Brain pericyte (primary cell): Measurements from ENCODE around the gene GSK3A.

Experiments used
- DNase-seq: peaks from one replicate; pipeline ENCODE4 v3.0.0-alpha.2; 2012; ENCODE audit warnings: low read depth, low spot score

The GSK3A gene

DNA sequence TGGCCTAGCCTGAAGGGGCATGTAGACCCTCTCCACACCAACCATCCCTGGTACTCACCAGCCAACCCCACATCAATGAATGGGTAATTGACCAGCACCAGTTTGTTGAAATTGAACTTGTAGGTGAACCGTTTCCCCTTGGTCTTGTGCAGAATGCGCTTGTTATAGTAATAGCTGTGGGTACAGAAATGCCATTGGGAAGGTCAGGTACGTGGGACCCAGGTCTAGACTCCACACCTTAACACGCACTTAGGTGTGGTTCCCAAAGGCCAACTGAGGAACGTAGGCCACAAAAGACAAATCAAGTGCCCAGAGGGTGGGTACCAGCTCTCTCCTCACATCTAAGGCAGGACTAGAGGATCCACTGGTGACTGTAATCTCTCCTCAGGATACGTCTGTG is 7.4 kb upstream of the GSK3A start:
- no peak for DNase-seq

DNA sequence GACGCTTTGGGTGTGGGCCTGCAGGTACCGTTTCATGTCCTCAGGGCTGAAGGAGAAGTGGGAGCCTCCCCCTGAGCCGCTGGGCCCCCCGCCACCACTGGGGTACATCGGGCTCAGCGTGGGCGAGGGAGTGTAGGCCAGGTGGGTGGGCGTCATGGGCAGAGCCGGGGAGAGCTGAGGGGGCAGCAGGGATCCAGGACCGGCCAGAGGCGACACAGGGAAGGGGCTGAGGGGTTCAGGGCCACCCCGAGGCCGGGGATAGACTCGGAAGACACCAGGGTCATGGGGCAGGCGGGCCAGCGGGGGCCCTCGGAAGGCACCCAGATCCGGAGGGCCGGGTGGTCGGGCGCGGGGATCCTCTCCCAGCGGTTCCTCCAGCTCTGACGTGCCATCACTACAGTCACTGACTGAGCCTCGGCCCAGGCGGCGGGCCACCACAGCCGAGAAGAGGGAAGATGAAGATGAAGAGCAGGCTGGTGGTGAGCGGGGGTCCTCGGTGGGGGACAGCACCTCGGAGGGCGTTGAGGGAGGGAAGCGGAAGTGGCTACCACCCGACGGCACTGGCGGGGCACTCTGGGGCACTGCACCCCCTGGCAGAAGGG is 6.8 kb upstream of the GSK3A start:
- no peak for DNase-seq

DNA sequence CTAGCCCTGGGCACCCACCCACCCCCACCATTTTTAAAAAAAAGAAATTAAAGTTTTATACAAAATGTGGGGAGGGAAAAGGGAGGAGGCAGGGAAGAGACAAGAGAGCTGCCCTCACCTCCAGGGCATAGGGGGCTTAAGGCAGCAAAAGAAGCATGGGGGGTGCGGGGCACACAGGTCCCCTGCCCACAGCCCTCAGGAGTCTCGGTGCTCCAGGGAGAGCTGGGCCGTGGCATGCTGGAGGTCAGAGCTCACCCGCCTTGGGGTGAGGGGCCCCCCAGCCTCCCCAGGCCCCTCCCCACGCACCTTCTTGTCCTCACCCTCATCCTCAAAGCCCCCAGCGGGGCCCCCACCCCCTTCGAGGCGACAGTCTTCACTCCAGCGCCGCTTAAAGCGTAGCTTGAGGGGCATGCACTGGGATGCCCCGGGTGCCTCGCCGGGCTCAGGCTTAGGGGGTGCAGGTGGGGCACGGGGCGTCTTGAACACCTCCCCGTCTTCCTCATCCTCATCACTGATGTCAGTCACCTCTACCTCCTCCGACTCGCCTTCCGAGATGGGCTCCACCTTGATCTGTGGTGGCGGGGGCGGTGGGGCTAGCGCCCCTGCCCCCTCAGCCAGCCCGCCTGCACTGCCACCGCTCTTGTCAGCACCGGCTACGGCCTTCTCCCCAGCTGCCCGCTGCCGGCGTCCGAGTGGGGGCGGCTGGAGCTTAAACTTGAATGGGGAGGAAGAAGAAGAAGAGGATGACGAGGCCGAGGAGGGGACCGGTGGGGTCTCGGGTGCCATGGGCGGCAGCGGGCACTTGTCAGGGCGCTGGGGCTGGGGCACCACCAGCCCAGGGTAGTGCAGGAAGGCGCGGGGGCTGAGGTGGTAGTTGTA is 6.1 kb upstream of the GSK3A start:
- DNase-seq = no peak

DNA sequence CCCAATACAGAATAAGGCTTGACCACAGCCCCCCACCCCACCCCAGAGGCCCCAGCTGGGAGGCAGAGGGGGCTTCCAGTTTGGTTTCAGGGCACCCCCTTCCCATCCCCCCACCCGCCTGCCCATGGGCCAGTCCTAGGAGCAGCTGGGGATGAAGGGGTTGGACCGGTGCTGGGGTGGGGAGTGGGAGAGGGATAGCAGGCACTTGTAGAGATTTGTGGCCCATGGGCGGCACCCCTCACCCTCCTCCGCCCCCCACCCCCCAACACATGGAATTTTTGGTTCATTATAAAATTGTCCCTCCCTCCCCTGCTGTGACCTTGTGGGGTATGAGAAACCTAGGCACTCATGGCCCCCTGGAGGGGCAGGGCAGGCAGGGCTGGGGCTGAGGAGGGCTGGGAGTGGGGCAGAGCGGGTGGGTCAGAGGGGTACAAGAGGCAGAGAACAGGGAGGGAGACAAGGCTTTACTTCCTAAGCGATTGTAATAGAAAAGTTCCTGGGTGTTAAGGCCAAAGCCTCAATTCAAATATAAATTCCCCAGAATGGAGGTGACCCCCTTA is 5.3 kb upstream of the GSK3A start:
- DNase-seq = no peak

DNA sequence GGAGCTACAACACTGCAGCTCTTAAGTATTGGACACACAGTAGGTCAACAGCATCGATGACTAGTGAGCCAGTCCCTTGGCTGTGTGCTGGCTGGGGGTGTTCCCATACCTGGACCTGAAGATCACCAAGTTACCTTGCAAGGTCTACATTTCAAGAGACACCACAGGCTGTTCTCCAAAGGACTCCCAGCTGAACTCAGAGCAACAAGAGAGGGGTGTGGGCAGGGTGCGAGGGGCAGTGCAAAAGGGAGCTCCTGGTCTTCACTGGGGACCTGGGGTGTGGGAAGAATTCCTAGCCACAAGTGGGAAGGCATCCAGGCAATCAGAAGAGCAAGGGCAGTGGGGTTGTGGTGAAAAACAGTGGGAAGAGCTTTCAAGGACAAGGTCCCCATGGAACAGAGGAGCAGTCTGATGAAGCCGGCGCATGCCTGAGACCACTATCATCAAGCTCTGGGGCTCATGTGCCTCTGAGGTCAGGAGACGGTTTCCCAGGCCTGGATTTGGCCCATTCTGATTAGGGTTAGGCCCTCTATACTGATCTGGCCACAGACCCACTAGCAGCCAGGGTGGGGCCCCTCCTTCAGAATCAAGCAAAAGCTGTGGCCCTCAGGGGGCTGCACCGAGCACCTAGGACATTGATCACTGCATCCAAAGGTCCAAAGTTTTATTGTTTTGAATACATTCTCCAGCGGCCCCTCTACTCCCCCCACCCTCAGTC is 4.7 kb upstream of the GSK3A start:
- no peak for DNase-seq

DNA sequence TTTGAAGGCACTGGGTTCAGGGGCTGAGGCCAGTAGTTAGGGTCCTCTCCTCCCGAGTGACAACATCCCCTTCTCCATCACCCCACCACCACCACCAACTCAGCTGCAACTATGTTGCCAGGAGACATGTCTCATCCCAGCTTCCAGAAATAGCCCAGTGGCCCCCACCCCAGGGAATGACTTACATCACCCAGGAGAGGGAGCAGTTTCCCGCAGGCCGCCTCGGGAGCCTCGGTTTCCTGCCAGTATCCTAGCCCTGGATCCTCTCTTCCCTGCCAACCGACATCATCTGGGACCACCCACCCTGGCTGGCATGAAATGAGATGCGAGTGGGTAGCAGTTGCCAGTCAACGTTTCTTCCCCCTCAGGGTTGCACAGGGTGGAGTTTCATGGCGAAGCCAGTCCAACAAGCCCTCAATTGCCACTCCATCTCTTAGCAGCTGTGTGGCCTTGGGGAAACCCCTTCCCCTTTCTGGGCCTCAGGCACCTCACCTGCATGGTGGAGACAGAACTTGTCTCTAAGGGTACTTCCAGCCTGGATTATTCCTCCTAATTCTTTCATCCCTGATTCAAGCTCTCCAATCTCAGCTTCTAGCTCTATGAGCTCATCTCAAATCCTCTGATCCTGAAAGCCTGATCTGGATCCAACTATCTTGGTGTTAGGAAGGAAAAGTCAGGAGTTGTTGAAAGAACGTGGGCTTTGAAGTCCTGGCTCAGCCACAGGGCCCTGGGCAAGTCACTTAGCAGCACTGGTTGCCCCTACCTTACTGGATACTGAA is 3.9 kb upstream of the GSK3A start:
- no peak for DNase-seq

DNA sequence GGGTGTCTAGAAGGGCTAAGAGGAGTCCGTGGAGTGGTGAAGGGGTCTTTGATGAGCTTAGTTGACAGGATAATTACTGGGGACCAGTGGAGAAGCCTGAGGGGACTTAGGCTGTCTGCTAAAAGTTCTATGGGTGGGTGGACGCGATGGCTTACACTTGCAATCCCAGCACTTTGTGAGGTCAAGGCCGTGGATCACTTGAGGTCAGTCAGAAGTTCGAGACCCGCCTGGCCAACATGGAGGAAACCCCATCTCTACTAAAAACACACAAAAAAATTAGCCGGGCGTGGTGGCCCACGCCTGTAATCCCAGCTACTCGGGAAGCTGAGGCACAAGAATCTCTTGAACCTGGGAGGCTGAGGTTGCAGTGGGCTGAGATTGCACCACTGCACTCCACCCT is 2.8 kb upstream of the GSK3A start:
- no peak for DNase-seq

DNA sequence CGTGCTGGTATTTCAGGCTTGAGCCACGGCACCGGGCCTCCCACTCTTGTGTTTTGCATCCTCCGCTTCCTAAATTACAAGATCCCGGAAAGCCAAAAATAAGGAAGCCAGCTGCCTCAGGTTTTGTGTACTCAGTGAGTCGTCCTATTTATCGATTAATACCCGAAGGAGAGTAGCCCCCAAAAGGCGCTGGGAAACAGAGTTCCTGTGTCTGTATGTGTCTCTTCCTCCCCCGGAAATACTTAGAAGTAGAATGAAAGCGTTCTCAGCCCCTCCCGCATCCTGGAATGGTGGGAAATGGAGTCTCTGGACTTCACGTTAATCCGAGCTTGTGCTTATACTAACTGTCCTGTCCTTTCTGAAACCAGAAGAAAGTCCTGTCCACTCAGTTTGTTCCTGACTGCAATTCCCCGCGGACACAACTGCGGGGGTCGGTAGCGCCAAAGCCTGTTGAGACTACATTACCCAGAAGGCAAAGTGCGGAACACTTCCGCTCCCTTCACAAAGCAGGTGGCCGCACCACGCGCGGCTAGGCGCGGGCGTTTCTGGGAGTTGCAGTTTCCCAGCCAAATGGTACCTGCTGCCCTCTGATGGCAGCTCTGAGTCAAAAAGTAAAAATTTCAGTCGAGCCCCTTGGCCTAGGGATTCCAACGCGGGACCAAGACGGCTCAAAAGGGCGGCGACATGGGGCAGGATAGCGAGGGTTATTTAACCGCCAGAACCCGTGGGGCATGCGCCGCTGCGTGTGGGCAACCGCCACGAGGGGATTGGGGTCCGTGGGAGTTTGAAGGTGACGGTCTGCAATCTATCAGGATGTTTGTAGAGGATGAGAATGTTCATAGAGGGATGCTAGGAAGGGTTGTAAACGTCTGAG is 2.2 kb upstream of the GSK3A start:
- peak; percentile 79 for DNase-seq

DNA sequence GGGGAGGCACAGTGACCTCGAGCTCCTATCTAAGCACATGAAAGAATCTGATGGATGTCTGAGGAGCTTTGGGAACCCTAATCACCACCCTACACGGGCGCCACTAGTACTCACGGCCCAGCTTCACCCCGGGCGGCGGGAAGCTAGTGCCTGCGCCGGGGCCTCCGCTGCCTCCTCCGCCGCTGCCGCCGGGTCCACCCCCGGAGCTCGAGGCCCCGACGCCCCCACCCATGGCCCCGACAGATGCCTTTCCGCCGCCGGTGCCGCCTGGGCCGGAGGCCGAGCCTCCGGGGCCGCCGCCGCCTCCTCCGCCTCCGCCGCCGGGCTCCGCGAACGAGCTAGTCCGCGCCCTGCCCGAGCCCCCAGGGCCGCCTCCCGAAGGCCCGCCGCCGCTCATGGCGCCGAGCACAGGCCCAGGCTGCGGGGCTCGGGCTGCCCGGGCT is 312 bp downstream of the GSK3A start:
- DNase-seq = no peak

DNA sequence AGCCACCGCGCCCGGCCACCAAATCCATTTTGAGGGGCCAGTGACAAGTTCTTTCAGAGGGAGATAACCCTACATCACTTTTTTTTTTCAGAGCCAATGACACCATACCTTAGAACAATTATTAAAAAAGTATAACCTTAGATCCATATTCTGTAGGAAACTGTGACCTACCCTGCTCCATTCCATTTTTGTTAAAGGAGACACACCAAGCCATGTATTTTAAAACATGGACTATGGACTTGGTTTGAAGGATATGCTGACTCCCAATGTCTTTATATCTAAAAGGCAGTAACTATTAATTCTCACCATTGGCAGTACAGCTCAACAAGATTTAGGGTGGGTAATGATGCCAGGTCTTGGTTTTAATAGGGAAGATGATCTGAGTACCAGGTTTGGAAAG is 1.1 kb downstream of the GSK3A start:
- no peak for DNase-seq

DNA sequence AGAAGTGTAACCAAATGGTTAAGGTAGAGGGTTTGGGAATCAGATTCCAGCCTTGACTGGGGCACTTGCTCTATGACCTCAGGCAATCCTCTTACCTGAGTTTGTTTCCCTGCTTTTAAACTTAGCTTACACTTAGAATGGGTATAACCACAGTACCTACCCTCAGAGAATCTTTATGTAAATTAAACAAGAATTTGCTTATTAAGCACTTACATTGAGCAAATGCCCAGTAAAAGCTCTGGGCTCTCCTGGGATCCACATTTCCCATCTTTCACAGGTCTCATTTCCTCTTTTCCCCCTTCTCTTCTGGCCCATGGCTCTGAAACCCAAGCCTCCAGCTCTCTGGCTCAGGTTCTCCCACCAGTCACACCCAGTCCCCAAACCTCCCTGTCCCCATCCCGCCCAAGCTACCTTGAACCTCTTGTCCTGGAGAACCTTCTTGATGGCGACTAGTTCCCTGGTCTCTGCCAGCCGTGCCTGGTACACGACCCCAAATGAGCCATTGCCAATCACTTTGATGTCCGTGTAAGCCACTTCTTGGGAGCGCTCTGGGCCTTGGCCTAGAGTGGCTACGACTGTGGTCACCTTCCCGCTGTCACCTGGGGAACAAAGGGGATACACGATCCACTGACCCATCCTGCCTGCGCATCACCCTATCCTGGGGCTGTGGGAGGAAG is 2.7 kb downstream of the GSK3A start:
- no peak for DNase-seq

DNA sequence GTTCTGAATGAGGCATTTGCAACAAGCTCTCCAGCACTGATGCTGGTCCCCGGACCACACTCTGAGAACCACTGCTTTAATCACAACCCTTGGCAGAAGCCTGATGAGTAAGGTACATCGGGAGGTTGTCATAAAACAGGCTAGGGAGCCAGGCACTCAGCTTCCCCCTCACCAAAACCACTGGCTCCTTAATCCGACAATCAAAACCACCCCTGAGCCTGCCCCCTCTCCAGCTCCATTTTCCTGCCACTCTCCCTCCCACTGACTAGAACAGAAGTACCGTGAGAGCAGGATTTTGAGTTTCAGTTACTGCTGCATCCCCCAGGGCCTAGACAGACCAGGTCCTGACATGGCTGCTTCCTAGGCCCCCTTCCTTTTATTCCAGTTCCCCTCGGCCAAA is 7.2 kb downstream of the GSK3A start:
- no peak for DNase-seq

DNA sequence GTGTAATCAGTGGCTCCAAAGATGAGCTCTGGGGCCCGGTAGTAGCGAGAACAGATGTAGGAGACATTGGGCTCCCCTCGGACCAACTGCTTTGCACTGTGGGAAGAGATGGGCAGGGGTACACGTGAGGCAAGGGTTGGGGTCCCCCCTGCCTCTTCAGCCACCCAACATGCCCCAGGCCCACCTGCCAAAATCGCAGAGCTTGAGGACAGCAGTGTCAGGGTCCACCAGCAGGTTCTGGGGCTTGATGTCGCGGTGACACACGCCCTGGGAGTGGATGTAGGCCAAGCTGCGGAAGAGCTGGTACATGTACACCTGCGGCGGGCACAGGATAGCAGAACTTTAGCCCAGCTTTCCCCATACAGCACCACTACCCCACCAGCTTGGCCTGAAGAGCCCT is 8.0 kb downstream of the GSK3A start:
- DNase-seq = no peak

DNA sequence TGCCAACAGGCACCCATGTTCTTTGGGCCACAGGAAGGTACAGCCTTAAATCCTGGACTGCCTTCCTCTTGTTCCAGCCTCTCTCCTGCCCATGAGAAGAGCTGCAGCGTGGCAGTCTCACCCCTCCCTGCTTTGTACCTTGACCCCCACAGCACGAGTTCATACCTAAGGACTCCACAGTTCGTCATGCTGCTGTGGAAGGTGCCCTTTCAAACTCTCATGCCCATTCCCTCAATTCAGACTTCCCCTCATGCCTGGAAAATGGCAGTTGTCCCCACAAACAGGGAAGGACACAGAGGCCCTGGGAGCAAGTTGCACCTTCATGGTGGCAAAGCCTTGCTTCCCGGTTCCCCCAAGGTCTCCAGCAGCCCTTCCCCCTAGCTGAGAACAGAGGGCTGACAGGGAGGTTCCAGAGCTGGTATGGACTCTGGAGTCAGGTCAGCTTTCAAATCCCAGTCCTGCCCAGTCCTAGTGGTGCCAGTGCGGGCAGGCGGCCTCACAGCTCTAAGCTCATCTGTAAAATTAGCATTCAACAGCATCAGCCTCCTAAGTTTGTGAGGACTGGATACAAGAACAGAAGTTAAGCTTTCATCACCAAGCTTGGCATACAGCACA is 8.6 kb downstream of the GSK3A start:
- no peak for DNase-seq

DNA sequence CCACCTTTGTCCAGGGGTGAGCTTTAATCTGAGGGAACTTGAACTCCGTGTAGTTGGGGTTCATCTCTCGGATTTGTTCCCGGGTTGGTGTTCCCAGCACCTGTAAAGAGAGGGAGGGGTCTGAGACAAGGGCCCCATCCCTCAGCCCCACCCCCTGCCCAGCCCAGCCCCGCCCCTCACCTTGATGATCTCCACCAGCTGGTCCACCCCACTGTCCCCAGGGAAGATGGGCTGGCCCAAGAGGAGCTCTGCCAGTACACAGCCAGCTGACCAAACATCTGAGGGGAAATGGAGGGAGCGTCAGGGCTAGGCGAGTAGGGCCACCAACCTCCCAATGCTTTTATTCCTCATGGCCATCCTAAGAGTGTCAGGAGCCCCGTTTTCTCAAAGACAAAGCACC is 9.3 kb downstream of the GSK3A start:
- DNase-seq = no peak

DNA sequence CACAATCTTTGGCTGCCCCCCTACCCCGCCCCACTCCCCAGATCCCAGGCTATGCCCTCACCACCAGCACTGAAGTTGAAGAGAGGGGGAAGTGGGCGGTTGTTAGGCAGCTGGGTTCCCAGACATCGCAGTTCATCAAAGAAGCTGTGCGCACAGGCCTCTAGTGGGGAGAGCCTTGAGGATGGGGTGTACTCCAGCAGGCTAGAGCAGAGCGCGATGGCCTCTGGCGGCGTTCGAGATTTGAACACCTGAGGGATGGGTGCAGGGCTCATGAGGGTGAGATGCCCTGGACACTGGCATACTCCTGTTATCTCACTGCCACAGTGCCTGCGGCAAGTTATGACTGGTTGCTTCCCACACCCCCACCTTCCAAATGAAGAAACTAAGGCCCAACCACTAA is 10.0 kb downstream of the GSK3A start:
- no peak for DNase-seq

DNA sequence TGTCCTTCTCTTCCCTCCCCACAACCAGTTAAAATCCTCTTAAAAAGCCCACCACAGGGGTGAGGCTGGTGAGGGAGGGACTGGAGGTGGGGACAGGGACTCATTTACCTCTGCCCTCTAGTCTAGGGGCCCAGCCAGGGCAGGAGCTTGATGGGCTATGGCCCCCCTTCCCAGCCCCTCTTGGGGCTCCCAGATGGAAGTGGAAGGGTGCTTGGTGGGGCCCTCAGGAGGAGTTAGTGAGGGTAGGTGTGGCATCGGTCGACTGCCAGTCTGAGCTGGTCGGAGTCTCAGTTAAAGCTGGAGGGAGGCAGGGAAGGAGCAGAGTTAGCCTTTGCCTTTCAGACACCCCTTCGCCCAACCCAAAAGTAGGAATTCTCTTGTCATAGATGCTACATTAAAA is 11.8 kb downstream of the GSK3A start:
- DNase-seq = no peak

DNA sequence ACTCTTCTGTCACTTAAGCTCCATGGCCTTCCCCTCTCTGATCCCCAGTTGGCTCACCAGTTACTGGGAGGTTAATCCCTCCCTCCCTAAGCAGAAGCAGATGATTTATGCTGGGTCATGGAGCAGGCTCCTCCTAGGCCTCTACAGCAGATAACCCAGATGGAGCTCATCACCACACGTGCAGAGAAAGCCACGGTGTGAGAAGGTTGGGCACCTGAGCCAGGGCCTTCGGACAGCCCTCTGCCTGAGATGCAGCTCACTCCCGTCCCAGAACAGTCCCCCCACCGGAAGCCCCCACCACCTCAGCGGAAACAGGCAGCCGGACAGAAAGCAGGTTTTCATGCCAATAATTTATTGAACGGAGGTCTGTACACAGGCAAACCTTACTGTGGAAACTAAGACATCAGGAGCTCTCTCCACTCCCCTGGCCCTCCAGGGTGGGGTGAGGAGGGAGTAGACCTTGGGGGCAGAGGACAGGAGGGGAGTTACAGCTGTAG is 12.5 kb downstream of the GSK3A start:
- DNase-seq = no peak

DNA sequence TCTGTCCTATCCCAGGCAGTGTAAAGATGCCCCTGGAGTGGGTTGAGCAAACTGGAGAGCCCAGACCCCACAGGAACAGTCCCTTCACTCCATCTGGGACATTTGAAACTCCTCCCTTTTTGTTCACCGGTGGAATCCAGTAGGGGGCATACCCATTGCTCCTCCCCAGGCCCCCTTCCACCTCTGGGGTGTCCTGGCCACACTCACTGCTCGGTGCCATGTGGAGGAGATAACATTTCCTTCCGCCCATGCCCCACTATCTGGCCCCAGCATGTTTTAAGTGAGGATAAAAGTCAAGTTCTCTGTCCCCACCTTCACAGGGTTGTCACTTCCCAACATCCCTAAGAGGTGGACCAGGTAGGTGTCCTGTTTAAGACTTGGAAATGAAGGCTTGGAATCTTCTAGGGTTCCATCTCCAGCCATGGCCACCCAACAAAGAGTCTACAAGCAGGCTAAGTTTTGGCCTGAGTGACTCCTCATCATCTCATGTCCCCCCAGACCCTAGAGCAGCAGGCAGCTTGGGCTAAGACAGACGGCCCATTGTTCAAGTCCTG is 13.0 kb downstream of the GSK3A start:
- DNase-seq = no peak
